Endothelial cell of umbilical vein (primary cell): ENCODE data around the gene MYRIP. TPM values are rescaled to one million over a fixed set of nuclear protein-coding genes. Genes with fewer than 3 reads are reported as not detected.

Experiments
- BruUV-seq: library from RNA; stranded (reverse); fragments of 400-500 nt; replicated peaks from 2 replicates; lab custom pipeline; 2021; lab: Mats Ljungman, UMichigan
- CTCF ChIA-PET: fragments of 300-600, 350-600 bp; sonication (Branson Sonifier 250); formaldehyde crosslinking; loops from one replicate; lab custom pipeline; 2021; ENCODE audit warnings: antibody characterized with exemption, inconsistent platforms; lab: Charles Lee
- POLR2A ChIA-PET: fragments of 300-600, 350-600 bp; sonication (Branson Sonifier 250); formaldehyde crosslinking; loops from one replicate; lab custom pipeline; 2021; ENCODE audit warnings: antibody characterized with exemption, inconsistent platforms; lab: Charles Lee
- DNase-seq: peaks from one replicate; pipeline ENCODE4 v3.0.0-alpha.2; 2011; ENCODE audit warnings: low read depth, low spot score
- FAIRE-seq: peaks from 2 replicates; lab custom pipeline; 2011; peaks lifted over from hg19 to GRCh38; lab: Jason Lieb, UNC
- H2AFZ ChIP-seq: 2 replicates; pipeline ENCODE4 v1.6.0; 2012; ENCODE audit warnings: low read depth, low read length, control low read depth, inconsistent platforms
- H3K27ac ChIP-seq: 2 replicates; pipeline ENCODE4 v1.5.1; 2011; ENCODE audit warnings: low read depth, mild to moderate bottlenecking, control low read depth, low read length, moderate library complexity; ENCODE audit not compliant: insufficient read depth
- H3K27me3 ChIP-seq, 2 experiments: 2 replicates each; pipeline versions ENCODE4 v1.6.0 to v1.6.1; 2011; ENCODE audit warnings: low read length in 2 of 2, mixed read lengths in 1 of 2; ENCODE audit not compliant: control insufficient read depth in 2 of 2, insufficient read depth in 2 of 2
- H3K36me3 ChIP-seq, 2 experiments: 2 replicates in 1 of 2; 3 replicates in 1 of 2; pipeline ENCODE4 v1.5.1; 2011; ENCODE audit warnings: low read length in 2 of 2, mild to moderate bottlenecking in 1 of 2, moderate library complexity in 1 of 2; ENCODE audit not compliant: control insufficient read depth in 2 of 2, insufficient read depth in 2 of 2; ENCODE audit errors: extremely low read depth in 1 of 2
- H3K4me1 ChIP-seq: 3 replicates; pipeline ENCODE4 v1.5.1; 2011; ENCODE audit warnings: mild to moderate bottlenecking, low read length; ENCODE audit not compliant: control insufficient read depth, insufficient read depth; ENCODE audit errors: extremely low read depth
- H3K4me2 ChIP-seq: 2 replicates; pipeline ENCODE4 v1.6.1; 2011; ENCODE audit warnings: low read length, control low read depth, mixed read lengths; ENCODE audit not compliant: insufficient read depth
- H3K4me3 ChIP-seq, 3 experiments: fragments of 200-600 bp in 1 of 3; sonication (generic), shearing (Covaris generic) in 1 of 3; replicated peaks in 1 of 3; 2 replicates each; pipeline ENCODE4 v1.5.1; 2011 to 2016; ENCODE audit warnings: control low read depth in 3 of 3, low read length in 3 of 3, mild to moderate bottlenecking in 2 of 3, inconsistent platforms in 1 of 3, low read depth in 1 of 3, moderate library complexity in 1 of 3; ENCODE audit not compliant: insufficient read depth in 1 of 3
- H3K79me2 ChIP-seq: 2 replicates; pipeline ENCODE4 v1.6.0; 2012; ENCODE audit warnings: low read length, inconsistent platforms; ENCODE audit not compliant: control insufficient read depth, insufficient read depth
- H3K9ac ChIP-seq: replicated peaks from 2 replicates; pipeline ENCODE3; 2011; ENCODE audit warnings: low read length, control low read depth; ENCODE audit not compliant: insufficient read depth; ENCODE audit errors: extremely low read depth
- H3K9me1 ChIP-seq: replicated peaks from 3 replicates; pipeline ENCODE4 v1.6.0; 2011; ENCODE audit warnings: mild to moderate bottlenecking, low read length; ENCODE audit not compliant: control insufficient read depth, insufficient read depth; ENCODE audit errors: extremely low read depth
- H3K9me3 ChIP-seq: replicated peaks from 2 replicates; pipeline ENCODE4 v1.5.1; 2012; ENCODE audit warnings: low read length, inconsistent platforms; ENCODE audit not compliant: control insufficient read depth, insufficient read depth
- H4K20me1 ChIP-seq: replicated peaks from 2 replicates; pipeline ENCODE3; 2011; ENCODE audit warnings: mild to moderate bottlenecking, low read length; ENCODE audit not compliant: control insufficient read depth, insufficient read depth; ENCODE audit errors: extremely low read depth
- CTCF ChIP-seq, 2 donors: IDR thresholded peaks; 1 replicate in 1 of 2; 2 replicates in 1 of 2; pipeline ENCODE4 v1.5.1; 2011; ENCODE audit warnings: low read length in 2 of 2, mild to moderate bottlenecking in 2 of 2, moderate library complexity in 2 of 2, control low read depth in 1 of 2, inconsistent platforms in 1 of 2, low read depth in 1 of 2; ENCODE audit not compliant: insufficient read depth in 1 of 2; ENCODE audit errors: extremely low read depth in 1 of 2
- EZH2 ChIP-seq: IDR thresholded peaks from 2 replicates; pipeline ENCODE4 v1.6.1; 2012; ENCODE audit warnings: borderline replicate concordance, low read depth, mild to moderate bottlenecking, moderate library complexity, low read length, inconsistent platforms; ENCODE audit not compliant: severe bottlenecking
- FOS ChIP-seq: IDR thresholded peaks from 2 replicates; pipeline ENCODE4 v1.6.1; 2011; ENCODE audit warnings: mild to moderate bottlenecking, low read length, moderate library complexity, borderline replicate concordance; ENCODE audit not compliant: insufficient read depth
- GATA2 ChIP-seq: IDR thresholded peaks from 2 replicates; pipeline ENCODE4 v1.7.0; 2011; ENCODE audit warnings: low read depth, mild to moderate bottlenecking, moderate library complexity, mixed read lengths, low read length; ENCODE audit not compliant: insufficient read length, insufficient read depth
- JUN ChIP-seq: IDR thresholded peaks from 2 replicates; pipeline ENCODE4 v1.6.1; 2011; ENCODE audit warnings: borderline replicate concordance, low read depth; ENCODE audit not compliant: insufficient read length, insufficient read depth
- MAX ChIP-seq: IDR thresholded peaks from 2 replicates; pipeline ENCODE4 v1.6.1; 2011; ENCODE audit not compliant: insufficient read depth, insufficient read length
- MYC ChIP-seq: IDR thresholded peaks from one replicate; pipeline ENCODE4 v1.6.1; 2011; ENCODE audit warnings: mild to moderate bottlenecking, low read depth, low read length
- POLR2A ChIP-seq: IDR thresholded peaks from 2 replicates; pipeline ENCODE4 v1.6.1; 2012; ENCODE audit warnings: low read depth, mild to moderate bottlenecking, control low read depth, low read length
- POLR2AphosphoS5 ChIP-seq: IDR thresholded peaks from 2 replicates; pipeline ENCODE4 v1.6.1; 2012; ENCODE audit warnings: low read depth, mild to moderate bottlenecking, control low read depth, low read length, moderate library complexity; ENCODE audit not compliant: insufficient read depth
- dilution Hi-C: fragments of 300-500 bp; cut with MboI; formaldehyde crosslinking; loops from one replicate; pipeline ENCODE4 v1.15.0; 2019; ENCODE audit warnings: low sequenced_read_pairs; ENCODE audit not compliant: extremely low pct_ligation_motif_present
- intact Hi-C: fragments of 100-400 bp; cut with micrococcal nuclease; formaldehyde crosslinking; loops from one replicate; pipeline ENCODE4 v1.10.0; 2022
- polyA plus RNA-seq, 4 experiments: library from polyadenylated mRNA; depleted of rRNA in 3 of 4; stranded (reverse) in 3 of 4; unstranded in 1 of 4; fragments of >200 nt; gene quantifications; 2 replicates each; pipeline versions ENCODE4 v1.2.1 to v1.2.3, GENCODE V29; 2011 to 2012; ENCODE audit warnings: missing spikeins in 1 of 4
- total RNA-seq: library from RNA; stranded (reverse); gene quantifications from 2 replicates; pipeline ENCODE4 v1.2.3, GENCODE V29; 2021

The MYRIP gene
- total and polyA plus RNA-seq, 2 donors (not counting 3 experiments of a cell fraction or from before 2014, with no cell fraction given): 6.7 to 11.9 TPM

GRCh38 chr3:39965997-39966396, 156.6 kb downstream of the MYRIP start:
- no peak for DNase-seq
- Histone ChIP-seq H3K4me1 (peaks cover 2% of the 10 kb centered on the region), H3K9me3 (no peaks in the 10 kb centered on the region), H3K79me2 (no peaks in the 10 kb centered on the region), H3K27me3 (no peaks in the 10 kb centered on the region), H3K9me1 (no peaks in the 10 kb centered on the region), H3K4me3 (no peak overlapping the region), H3K27ac (no peak overlapping the region), H3K4me2 (no peak overlapping the region), H3K36me3 (no peaks in the 10 kb centered on the region), H4K20me1 (no peaks in the 10 kb centered on the region), H3K9ac (no peak overlapping the region), H2AFZ (no peak overlapping the region)
- POLR2A ChIA-PET: no interaction called here
- TF ChIP-seq CTCF (IDR thresholded peaks at IDR 0.05; ENCODE audit: extremely low read depth in 1 of 2, insufficient read depth in 1 of 2, low read depth in 1 of 2, low read length in 2 of 2): no peak
- TF ChIP-seq JUN: no peak
- TF ChIP-seq MAX: no peak
- TF ChIP-seq MYC: no peak
- no peak for TF ChIP-seq POLR2AphosphoS5
- TF ChIP-seq POLR2A: no peak
- TF ChIP-seq EZH2: no peak
- TF ChIP-seq GATA2: no peak
- TF ChIP-seq FOS: no peak
- no TSS peak for BruUV-seq
- dilution Hi-C loops: no loop called here
- intact Hi-C loops: no loop called here
- FAIRE-seq: no peak
- CTCF ChIA-PET: no interaction called here
